AG09309 (cell line): ENCODE data around the gene STIMATE.
A peak's percentile ranks its signal among the peaks of the same experiment; 100 is the strongest.

Experiments
- DNase-seq: peaks from one replicate; pipeline ENCODE4 v3.0.0-alpha.2; 2010; ENCODE audit warnings: low read depth
- H3K4me3 ChIP-seq: 2 replicates; pipeline ENCODE4 v1.5.1; 2011; ENCODE audit warnings: mild to moderate bottlenecking, low read depth, low read length, moderate library complexity; ENCODE audit not compliant: control insufficient read depth
- TF ChIP-seq, protein P1 (sequence below): IDR thresholded peaks from 2 replicates; pipeline ENCODE4 v1.5.1; 2011; ENCODE audit warnings: mild to moderate bottlenecking, low read depth, low read length, inconsistent platforms; ENCODE audit not compliant: insufficient read depth, control insufficient read depth; ENCODE audit errors: missing control alignments

STIMATE gene

DNA sequence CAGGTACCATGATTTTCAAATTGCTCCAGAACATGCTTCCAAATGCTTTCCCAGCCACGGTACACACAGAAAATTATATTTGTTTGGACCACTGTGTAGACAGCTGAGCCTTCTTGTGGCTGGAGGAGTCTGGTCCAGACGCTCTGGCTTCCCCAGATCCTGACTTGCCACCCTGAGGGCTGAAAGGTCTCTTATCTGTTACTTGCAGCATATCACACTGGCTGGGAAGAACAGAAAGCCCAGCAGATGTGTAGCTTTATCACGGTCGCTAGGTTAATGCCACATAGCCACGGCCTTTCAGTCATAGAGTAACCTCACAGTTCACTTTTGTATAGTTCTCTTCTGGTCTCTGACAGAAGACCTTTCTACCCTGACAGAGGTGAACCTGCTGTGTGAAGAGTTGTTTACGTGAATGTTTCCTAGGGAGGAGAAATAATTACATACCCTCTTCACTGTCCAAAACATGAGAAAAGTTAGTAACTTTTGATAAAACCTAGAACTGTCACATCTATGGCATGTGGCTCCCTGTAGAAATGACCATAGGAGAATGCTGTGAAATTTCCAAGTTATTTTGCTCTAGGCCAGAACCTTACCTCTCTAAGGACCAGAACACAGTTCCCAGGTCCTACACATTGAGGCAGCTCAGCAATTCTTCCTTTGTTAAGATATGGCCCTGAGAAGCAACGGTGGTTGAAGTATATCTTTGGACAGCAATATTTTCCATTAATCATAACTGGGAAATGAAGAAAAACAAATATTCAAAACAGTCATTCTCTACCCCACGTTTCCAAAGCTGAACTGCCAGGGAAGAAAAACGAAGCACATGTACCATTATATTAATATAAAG, 15.8 kb upstream of the STIMATE start:
- TF ChIP-seq, protein P1, sequence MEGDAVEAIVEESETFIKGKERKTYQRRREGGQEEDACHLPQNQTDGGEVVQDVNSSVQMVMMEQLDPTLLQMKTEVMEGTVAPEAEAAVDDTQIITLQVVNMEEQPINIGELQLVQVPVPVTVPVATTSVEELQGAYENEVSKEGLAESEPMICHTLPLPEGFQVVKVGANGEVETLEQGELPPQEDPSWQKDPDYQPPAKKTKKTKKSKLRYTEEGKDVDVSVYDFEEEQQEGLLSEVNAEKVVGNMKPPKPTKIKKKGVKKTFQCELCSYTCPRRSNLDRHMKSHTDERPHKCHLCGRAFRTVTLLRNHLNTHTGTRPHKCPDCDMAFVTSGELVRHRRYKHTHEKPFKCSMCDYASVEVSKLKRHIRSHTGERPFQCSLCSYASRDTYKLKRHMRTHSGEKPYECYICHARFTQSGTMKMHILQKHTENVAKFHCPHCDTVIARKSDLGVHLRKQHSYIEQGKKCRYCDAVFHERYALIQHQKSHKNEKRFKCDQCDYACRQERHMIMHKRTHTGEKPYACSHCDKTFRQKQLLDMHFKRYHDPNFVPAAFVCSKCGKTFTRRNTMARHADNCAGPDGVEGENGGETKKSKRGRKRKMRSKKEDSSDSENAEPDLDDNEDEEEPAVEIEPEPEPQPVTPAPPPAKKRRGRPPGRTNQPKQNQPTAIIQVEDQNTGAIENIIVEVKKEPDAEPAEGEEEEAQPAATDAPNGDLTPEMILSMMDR, result no peak
- no peak overlapping the region for H3K4me3 ChIP-seq
- no peak for DNase-seq

DNA sequence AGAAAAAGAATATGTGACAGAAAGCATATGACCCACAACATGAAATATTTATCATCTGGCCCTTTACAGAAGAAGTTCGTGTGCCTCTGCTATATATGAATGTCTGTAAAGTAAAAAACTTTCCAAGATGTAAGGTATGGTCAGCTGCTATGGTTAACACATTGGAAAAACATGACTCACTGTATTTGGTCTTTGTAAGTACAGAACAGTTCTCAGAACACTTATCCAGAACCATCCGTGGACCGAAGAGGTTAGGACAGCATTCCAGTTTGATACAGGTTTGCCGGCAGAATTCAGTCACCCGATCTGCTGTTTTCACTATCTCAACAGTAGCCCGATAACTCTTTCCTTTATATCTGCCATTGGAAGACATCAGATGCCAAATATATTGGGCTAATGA, 13.5 kb upstream of the STIMATE start:
- TF ChIP-seq, protein P1, result no peak
- no peak for DNase-seq
- no peak overlapping the region for H3K4me3 ChIP-seq

DNA sequence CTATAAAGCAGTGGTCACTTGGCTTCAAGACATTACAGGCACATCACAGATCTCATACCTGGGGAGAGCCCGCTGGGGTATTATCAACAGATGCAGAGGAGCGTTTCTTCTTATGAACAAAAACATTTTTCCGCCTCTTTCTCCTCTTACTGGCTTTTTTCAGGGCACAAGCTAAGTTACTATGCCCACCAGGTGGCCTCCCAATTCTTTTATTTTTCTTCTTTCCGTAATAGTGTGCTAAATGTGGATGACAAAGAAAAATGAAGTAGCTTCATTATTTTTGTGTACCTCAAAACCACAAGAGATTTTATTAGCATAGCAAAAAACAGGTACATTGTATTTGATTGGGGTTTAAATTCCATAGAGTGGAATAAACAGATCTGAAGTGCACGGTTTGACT, 10.1 kb upstream of the STIMATE start:
- TF ChIP-seq, protein P1, result no peak
- H3K4me3 ChIP-seq, result no peak overlapping the region
- no peak for DNase-seq

DNA sequence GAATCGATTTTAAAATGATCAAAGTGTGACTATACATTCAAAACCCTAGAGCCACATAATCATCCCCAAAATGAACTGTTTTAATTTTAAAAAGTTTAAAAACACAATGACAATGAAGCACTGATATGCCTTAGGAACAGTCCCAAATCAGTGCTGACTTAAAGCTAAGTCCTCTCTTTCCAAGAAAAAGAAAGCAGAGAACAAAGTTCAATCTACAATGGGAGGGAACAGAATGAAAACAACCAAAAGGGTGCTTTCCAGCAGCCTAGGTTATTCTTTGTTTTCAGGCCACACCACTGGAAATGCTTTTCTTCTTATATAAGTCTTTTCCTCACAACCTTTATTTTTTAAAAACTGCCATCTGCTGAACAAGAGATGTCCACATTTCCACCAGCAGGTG, 7.2 kb upstream of the STIMATE start:
- H3K4me3 ChIP-seq, result no peak overlapping the region
- TF ChIP-seq, protein P1, result no peak
- DNase-seq, result no peak

DNA sequence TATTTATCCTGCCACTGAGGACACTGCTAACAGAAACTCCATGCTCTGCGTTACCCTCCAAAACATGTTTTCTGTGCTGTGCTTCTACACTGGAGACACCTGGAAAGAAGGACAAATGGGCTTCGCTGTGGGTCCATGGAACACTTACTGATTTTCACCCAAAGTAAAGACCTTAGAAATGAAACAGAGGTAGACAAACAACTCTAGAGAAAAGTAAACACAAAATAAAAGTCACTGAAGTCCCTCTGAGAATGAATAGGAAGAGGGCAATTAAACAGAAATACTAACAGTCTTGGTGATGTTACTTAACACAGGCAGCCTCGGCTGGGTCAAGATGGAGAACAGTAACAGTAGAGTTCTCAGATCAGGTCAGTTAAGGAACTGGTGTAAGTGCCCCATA, 6.7 kb upstream of the STIMATE start:
- TF ChIP-seq, protein P1, result no peak
- no peak for DNase-seq
- H3K4me3 ChIP-seq, result no peak overlapping the region

DNA sequence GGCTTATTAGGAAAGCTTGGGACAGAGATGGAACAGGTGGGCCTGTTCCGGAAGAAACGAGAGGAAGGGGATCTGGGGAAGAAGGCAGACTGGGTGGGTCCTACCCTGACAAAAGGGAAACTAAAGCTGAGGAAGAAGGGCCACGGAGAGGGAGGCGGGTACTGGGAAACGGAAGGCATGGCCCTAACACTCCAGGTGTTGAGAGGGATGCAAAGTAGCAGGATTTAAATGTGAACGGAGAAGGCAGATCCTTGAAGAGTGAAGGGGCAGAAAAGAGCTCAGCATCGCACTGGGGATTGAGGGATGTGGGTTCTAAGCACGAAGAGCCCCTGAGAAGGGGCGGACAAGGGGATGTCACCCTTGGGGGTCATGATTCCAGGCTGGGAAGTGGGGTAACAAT, 735 bp downstream of the STIMATE start:
- DNase-seq, result no peak
- H3K4me3 ChIP-seq, result peak overlapping the region; percentile 89
- TF ChIP-seq, protein P1, result no peak
